GM10266 (cell line): Measurements from ENCODE around the gene PDLIM5.

Experiments used
- DNase-seq: peaks from one replicate; pipeline ENCODE4 v3.0.0; 2012; ENCODE audit errors: extremely low spot score
- CTCF ChIP-seq: IDR thresholded peaks from 2 replicates; pipeline ENCODE4 v1.5.1; 2012; ENCODE audit warnings: mild to moderate bottlenecking, low read depth; ENCODE audit not compliant: control insufficient read depth, insufficient read depth; ENCODE audit errors: missing control alignments

Gene PDLIM5

GRCh38 chr4:94428884-94429283 lies 22.9 kb upstream of the PDLIM5 start:
- no peak for DNase-seq
- TF ChIP-seq CTCF: no peak

GRCh38 chr4:94430406-94430805 lies 21.3 kb upstream of the PDLIM5 start:
- no peak for TF ChIP-seq CTCF
- no peak for DNase-seq

- TF ChIP-seq CTCF: no peak
- no peak for DNase-seq
Measured at GRCh38 chr4:94431388-94431787, 20.4 kb upstream of the PDLIM5 start.

- TF ChIP-seq CTCF: no peak
- DNase-seq: no peak
Measured at GRCh38 chr4:94434505-94434904, 17.2 kb upstream of the PDLIM5 start.

- DNase-seq: no peak
- no peak for TF ChIP-seq CTCF
Measured at GRCh38 chr4:94435874-94436273, 15.9 kb upstream of the PDLIM5 start.

- no peak for TF ChIP-seq CTCF
- no peak for DNase-seq
Measured at GRCh38 chr4:94436512-94436911, 15.2 kb upstream of the PDLIM5 start.

- no peak for DNase-seq
Measured at GRCh38 chr4:94439606-94440005, 12.1 kb upstream of the PDLIM5 start.

More at GRCh38 chr4:94439606-94440005, 12.1 kb upstream of the PDLIM5 start:
- no peak for TF ChIP-seq CTCF
